Caco-2 (cell line): Measurements from ENCODE around the gene CDY1B. TPM values are rescaled to one million over a fixed set of nuclear protein-coding genes. Genes with fewer than 3 reads are reported as not detected.
"Not testable (repeated sequence)": the region's sequence is repeated elsewhere in the genome, so short reads cannot be mapped to it uniquely, and the experiment has no call there.

ENCODE experiments used
- Bru-seq: library from RNA; stranded (reverse); fragments of 400-500 nt; gene quantifications from one replicate; lab custom pipeline; 2021; lab: Mats Ljungman, UMichigan
- BruChase-seq, 2 experiments: library from RNA; stranded (reverse); fragments of 400-500 nt; gene quantifications; one replicate each; lab custom pipeline; 2021; lab: Mats Ljungman, UMichigan
- BruUV-seq: library from RNA; stranded (reverse); fragments of 400-500 nt; replicated peaks from 2 replicates; lab custom pipeline; 2021; lab: Mats Ljungman, UMichigan
- CTCF ChIA-PET: fragments of 300-600 bp; sonication (Branson Sonifier 250); formaldehyde crosslinking; loops from one replicate; lab custom pipeline; 2022; ENCODE audit warnings: antibody characterized with exemption; lab: Charles Lee
- POLR2A ChIA-PET: fragments of 300-600 bp; sonication (Branson Sonifier 250); formaldehyde crosslinking; loops from one replicate; lab custom pipeline; 2022; ENCODE audit warnings: antibody characterized with exemption; lab: Charles Lee
- DNase-seq, 2 experiments: peaks; one replicate each; pipeline versions ENCODE4 v3.0.0 to v3.0.0-alpha.2; 2020 to 2022
- H3K27me3 ChIP-seq: replicated peaks from 2 replicates; pipeline ENCODE4 v1.6.0; 2011; ENCODE audit warnings: low read length; ENCODE audit not compliant: control insufficient read depth, insufficient read depth
- H3K36me3 ChIP-seq: 2 replicates; pipeline ENCODE4 v1.5.1; 2011; ENCODE audit warnings: low read length; ENCODE audit not compliant: control insufficient read depth, insufficient read depth
- H3K4me1 ChIP-seq: fragments of 250-450 bp; sonication (Bioruptor Pico); 2 replicates; pipeline ENCODE4 v1.5.1; 2020; ENCODE audit warnings: mild to moderate bottlenecking
- H3K4me3 ChIP-seq: 2 replicates; pipeline ENCODE4 v1.5.1; 2011; ENCODE audit warnings: low read depth, mild to moderate bottlenecking, control low read depth, low read length
- H3K9me3 ChIP-seq: fragments of 250-450 bp; sonication (Bioruptor Pico); 2 replicates; pipeline ENCODE4 v1.5.1; 2020; ENCODE audit warnings: mild to moderate bottlenecking, moderate library complexity
- H3K27ac Mint-ChIP-seq: one replicate; pipeline ENCODE4 v1.8.0; 2022; ENCODE audit warnings: mixed read lengths; ENCODE audit not compliant: unreplicated experiment
- H3K27me3 Mint-ChIP-seq: one replicate; pipeline ENCODE4 v1.8.0; 2022; ENCODE audit warnings: mixed read lengths; ENCODE audit not compliant: insufficient read depth, unreplicated experiment
- H3K36me3 Mint-ChIP-seq: one replicate; pipeline ENCODE4 v1.8.0; 2022; ENCODE audit warnings: mild to moderate bottlenecking, mixed read lengths; ENCODE audit not compliant: insufficient read depth, unreplicated experiment
- H3K4me1 Mint-ChIP-seq: one replicate; pipeline ENCODE4 v1.8.0; 2022; ENCODE audit warnings: low read depth, mixed read lengths; ENCODE audit not compliant: unreplicated experiment
- H3K4me3 Mint-ChIP-seq: one replicate; pipeline ENCODE4 v1.8.0; 2022; ENCODE audit warnings: mild to moderate bottlenecking, moderate library complexity, mixed read lengths; ENCODE audit not compliant: unreplicated experiment
- H3K9me3 Mint-ChIP-seq: one replicate; pipeline ENCODE4 v1.8.0; 2022; ENCODE audit warnings: mixed read lengths; ENCODE audit not compliant: unreplicated experiment
- intact Hi-C: fragments of 100-400 bp; cut with micrococcal nuclease; formaldehyde crosslinking; loops from one replicate; pipeline ENCODE4 v1.10.0; 2022; ENCODE audit not compliant: unreplicated experiment
- long read RNA-seq: library from polyadenylated mRNA; stranded (forward); transcript quantifications from one replicate; pipeline ENCODE4 v2.0.0, GENCODE V29; 2022
- total RNA-seq: library from RNA; stranded (reverse); gene quantifications from 2 replicates; pipeline ENCODE4 v1.2.3, GENCODE V29; 2022

CDY1B gene, protein sequence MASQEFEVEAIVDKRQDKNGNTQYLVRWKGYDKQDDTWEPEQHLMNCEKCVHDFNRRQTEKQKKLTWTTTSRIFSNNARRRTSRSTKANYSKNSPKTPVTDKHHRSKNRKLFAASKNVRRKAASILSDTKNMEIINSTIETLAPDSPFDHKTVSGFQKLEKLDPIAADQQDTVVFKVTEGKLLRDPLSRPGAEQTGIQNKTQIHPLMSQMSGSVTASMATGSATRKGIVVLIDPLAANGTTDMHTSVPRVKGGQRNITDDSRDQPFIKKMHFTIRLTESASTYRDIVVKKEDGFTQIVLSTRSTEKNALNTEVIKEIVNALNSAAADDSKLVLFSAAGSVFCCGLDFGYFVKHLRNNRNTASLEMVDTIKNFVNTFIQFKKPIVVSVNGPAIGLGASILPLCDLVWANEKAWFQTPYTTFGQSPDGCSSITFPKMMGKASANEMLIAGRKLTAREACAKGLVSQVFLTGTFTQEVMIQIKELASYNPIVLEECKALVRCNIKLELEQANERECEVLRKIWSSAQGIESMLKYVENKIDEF
- total RNA-seq (not detected in 2 replicates), Bru-seq, nascent RNA (not detected), BruChase-seq, experiment 1, labeled RNA remaining after a 2-hour chase (not detected), BruChase-seq, experiment 2, labeled RNA remaining after a 6-hour chase (not detected)
- long read RNA-seq, result 0 reads

DNA sequence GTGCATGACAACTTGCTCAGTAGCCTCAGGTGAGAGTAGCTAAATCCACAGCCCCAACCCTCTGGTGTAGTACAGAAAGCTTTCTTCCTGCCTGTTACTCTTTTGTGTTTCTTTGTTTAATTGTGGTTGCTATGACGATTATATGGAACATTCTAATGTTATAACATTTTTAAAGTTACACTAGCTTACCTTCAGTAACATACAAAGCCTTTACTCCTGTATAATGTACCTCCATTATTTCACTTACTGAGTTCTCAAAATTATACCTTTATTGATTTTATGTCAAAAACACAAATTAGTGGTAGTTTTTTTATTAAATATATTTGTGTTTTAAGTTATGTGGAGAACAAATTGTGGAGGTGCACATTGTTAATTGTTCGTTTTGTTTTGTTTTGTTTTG is at the start of gene CDY1B:
Gene CDY1B, minus strand, starts transcription at position 101 of the 400 bp plus-strand sequence. CDS start 331 bp downstream, outside the sequence.
- H3K9me3 ChIP-seq, H3K27me3 ChIP-seq, H3K4me3 ChIP-seq, H3K9me3 Mint-ChIP-seq, BruUV-seq, H3K4me3 Mint-ChIP-seq, H3K4me1 Mint-ChIP-seq, H3K36me3 Mint-ChIP-seq, intact Hi-C loops, H3K27ac Mint-ChIP-seq, H3K36me3 ChIP-seq, DNase-seq, H3K27me3 Mint-ChIP-seq, POLR2A ChIA-PET, CTCF ChIA-PET, H3K4me1 ChIP-seq: not testable (repeated sequence)

GRCh38 chrY:24049525-24049924 is 1.7 kb upstream of the CDY1B start:
- H3K36me3 ChIP-seq, H3K27me3 ChIP-seq, CTCF ChIA-PET, DNase-seq, POLR2A ChIA-PET, H3K36me3 Mint-ChIP-seq, H3K27ac Mint-ChIP-seq, H3K4me1 ChIP-seq, BruUV-seq, H3K4me3 Mint-ChIP-seq, intact Hi-C loops, H3K9me3 ChIP-seq, H3K27me3 Mint-ChIP-seq, H3K4me1 Mint-ChIP-seq, H3K4me3 ChIP-seq, H3K9me3 Mint-ChIP-seq: not testable (repeated sequence)

DNA sequence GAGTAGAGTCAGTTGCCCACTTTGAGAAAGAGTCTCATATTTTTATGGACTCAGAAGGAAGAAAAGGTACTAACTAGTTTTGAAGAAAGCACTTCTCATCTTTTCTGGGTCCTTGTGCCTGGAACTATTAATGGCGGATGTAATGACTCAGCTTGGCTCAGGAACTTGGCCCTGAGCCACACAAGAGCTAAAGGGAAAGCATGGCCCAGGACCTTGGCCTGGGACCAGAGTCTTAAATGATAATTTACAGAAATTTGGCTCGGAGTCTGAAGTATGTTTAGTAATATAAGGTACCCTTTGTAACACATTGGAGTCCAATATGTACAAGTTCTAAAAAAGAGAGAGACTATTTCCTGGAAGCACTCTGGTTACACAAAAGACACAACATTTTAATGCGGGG is 4.6 kb downstream of the CDY1B start:
- not testable (repeated sequence) for H3K4me3 Mint-ChIP-seq, H3K27ac Mint-ChIP-seq, BruUV-seq

DNA sequence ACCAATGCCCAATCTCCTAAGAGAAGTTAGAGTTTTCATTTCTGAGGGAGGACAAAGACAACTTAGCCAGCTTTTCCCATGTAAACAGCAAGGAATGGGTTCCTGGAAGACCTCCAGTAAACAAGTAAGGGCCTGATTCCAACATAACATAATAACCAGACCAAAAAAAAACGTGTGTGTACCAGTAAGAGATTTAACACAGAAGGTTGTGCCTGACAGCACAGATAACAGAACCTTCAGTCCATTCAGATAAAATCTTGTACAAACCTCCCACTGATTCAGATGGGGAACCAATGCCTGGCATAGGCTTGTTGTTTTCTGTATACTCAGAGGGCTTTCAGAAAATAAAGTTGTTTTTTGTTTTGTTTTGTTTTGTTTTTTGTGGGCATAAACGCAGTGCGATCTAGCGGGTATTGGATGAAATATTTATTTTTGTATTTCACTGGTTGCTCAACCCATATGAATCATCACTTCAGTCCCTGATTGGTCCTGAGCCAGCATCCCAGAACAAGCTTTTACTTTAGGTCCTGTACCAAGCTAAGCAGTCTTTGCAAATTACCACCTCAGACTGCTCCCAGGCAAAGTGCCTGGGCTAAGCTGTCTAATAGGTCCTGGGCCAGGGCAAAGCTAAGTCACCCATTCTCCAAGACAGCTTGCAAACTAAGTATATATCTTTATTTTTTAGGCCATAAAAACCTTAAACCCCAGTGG is 8.7 kb downstream of the CDY1B start:
- H3K36me3 Mint-ChIP-seq, result not testable (repeated sequence)

More for the DNA sequence above, 4.6 kb downstream of the CDY1B start:
- H3K9me3 Mint-ChIP-seq, CTCF ChIA-PET, DNase-seq, H3K36me3 Mint-ChIP-seq, H3K27me3 ChIP-seq, POLR2A ChIA-PET, H3K4me1 Mint-ChIP-seq, H3K4me3 ChIP-seq, H3K36me3 ChIP-seq, H3K9me3 ChIP-seq, H3K27me3 Mint-ChIP-seq, H3K4me1 ChIP-seq, intact Hi-C loops: not testable (repeated sequence)

DNA sequence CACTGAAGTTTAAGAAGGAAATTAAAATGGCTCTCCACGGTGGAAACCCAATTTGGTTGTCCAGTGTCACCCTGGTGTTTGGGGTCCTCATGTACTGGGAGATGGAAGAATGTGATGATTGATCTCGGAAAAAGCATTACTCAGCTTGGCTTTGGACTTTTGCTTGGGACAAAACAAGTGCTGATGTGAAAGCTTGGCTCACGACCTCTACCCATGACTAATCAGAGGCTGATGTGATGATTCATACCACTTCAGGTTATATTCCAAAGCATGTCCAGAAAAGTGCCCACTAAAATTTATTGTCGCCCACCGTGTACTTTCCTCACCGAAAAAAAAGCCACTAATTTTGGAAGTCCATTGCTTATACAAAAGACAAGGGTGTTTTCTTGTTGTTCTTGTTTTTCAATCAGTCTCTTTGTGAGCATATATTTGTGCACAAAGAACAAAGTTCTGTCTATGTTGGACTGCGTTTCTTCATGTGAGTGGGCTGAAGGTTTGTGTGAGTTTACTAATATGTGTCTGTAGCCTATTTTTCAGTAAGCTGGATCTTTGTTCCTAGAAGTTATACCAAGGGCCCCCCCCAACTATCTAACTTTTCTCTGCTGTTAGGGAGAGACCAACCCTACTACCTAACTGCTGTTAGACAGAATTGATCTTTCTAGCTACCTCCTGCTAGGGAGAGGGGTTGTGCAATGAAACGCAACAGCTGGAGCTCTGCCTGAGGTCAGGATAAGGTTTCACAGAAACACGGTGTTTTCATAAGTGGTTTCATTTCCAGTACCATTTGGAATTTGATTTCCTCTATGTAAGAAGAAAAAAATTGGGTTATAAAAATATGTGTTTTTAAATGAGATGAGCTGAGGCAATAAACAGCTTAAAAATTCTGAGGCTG is 21.4 kb downstream of the CDY1B start:
- POLR2A ChIA-PET, DNase-seq, H3K4me1 Mint-ChIP-seq, intact Hi-C loops, H3K4me3 Mint-ChIP-seq, H3K4me1 ChIP-seq, H3K4me3 ChIP-seq, BruUV-seq, H3K27me3 Mint-ChIP-seq, H3K9me3 ChIP-seq, H3K27me3 ChIP-seq, H3K36me3 Mint-ChIP-seq, CTCF ChIA-PET, H3K9me3 Mint-ChIP-seq, H3K36me3 ChIP-seq, H3K27ac Mint-ChIP-seq: not testable (repeated sequence)

More for the DNA sequence above, 8.7 kb downstream of the CDY1B start:
- H3K4me3 ChIP-seq, H3K27me3 ChIP-seq, H3K9me3 Mint-ChIP-seq, DNase-seq, POLR2A ChIA-PET, CTCF ChIA-PET, H3K4me3 Mint-ChIP-seq, H3K4me1 Mint-ChIP-seq, BruUV-seq, H3K4me1 ChIP-seq, H3K36me3 ChIP-seq, H3K27ac Mint-ChIP-seq, H3K27me3 Mint-ChIP-seq, intact Hi-C loops, H3K9me3 ChIP-seq: not testable (repeated sequence)
